Fibroblast of the aortic adventitia (primary cell): ENCODE measurements around the gene SH2D7. TPM values are rescaled to one million over a fixed set of nuclear protein-coding genes. Genes with fewer than 3 reads are reported as not detected.

Experiments used
- DNase-seq: peaks from one replicate; pipeline ENCODE4 v3.0.0-alpha.2; 2010; ENCODE audit warnings: low read depth
- H3K4me3 ChIP-seq: 2 replicates; pipeline ENCODE4 v1.5.1; 2011; ENCODE audit warnings: low read depth, mild to moderate bottlenecking, control low read depth, low read length, moderate library complexity
- total RNA-seq: library from RNA; depleted of rRNA; stranded (reverse); fragments of >200 nt; gene quantifications from 2 replicates; pipeline ENCODE4 v1.2.3, GENCODE V29; 2012; ENCODE audit warnings: low replicate concordance
- TF ChIP-seq, protein P1 (sequence below): IDR thresholded peaks from 2 replicates; pipeline ENCODE4 v1.5.1; 2011; ENCODE audit warnings: mild to moderate bottlenecking, low read length, control low read depth, inconsistent platforms; ENCODE audit not compliant: insufficient read depth

Gene SH2D7
- total RNA-seq, 1 donor = not detected

DNA sequence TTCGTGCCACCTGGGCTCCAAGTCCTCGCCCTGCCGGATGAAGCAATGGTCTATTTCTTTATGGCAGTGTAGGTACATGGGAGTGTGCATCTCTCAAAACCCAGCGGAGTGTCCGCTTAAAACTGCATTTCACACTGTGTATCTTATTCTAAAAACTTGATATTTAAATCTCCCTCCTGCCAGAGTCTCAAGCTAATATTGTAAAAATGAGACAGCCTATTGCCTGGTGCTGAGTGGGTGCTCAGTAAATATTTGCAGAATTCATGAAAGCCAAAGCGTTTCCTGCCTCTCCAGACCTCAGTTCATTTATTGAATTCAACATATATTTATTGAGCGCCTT is 14.5 kb upstream of the SH2D7 start:
- no peak for DNase-seq
- H3K4me3 ChIP-seq = peak overlapping the region; percentile 91
- TF ChIP-seq, protein P1, sequence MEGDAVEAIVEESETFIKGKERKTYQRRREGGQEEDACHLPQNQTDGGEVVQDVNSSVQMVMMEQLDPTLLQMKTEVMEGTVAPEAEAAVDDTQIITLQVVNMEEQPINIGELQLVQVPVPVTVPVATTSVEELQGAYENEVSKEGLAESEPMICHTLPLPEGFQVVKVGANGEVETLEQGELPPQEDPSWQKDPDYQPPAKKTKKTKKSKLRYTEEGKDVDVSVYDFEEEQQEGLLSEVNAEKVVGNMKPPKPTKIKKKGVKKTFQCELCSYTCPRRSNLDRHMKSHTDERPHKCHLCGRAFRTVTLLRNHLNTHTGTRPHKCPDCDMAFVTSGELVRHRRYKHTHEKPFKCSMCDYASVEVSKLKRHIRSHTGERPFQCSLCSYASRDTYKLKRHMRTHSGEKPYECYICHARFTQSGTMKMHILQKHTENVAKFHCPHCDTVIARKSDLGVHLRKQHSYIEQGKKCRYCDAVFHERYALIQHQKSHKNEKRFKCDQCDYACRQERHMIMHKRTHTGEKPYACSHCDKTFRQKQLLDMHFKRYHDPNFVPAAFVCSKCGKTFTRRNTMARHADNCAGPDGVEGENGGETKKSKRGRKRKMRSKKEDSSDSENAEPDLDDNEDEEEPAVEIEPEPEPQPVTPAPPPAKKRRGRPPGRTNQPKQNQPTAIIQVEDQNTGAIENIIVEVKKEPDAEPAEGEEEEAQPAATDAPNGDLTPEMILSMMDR = no peak

DNA sequence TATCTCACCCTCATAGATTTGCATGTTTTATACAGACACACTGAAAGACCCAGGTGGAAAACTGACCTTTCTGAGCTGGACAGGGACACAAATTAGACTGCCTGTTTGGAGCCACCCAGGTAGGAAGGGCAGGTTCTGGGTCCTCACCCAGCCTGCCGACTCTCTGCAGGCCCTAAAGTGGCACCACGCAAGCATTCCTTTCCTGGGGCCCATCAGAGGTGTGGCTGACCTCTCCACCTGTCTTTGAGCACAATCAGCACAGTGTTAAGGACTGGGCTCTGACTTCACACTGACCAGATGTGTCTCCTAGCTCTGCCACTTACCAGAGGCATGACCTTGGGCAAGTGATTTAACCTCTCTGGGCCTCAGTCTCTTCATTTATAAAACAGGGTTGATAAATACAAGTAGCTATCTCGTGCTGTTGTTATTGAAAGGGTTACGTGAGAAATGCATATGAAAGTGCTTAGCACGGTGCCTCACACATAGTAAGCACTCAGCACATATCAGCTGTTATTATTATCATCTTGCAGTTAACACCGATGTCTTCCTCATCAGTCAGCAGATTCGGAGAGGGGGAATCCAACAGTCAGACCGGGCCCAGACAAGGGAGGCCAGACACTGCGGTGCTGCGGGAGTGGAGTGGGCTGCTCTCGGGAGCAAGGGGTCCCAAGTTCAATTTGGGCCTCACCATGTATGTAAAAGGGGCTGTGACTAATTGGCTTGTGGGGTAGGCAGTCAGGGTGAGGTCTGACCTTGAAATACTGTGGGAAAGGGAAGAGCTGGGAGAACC is 12.9 kb upstream of the SH2D7 start:
- TF ChIP-seq, protein P1 = no peak
- no peak overlapping the region for H3K4me3 ChIP-seq
- DNase-seq = no peak

DNA sequence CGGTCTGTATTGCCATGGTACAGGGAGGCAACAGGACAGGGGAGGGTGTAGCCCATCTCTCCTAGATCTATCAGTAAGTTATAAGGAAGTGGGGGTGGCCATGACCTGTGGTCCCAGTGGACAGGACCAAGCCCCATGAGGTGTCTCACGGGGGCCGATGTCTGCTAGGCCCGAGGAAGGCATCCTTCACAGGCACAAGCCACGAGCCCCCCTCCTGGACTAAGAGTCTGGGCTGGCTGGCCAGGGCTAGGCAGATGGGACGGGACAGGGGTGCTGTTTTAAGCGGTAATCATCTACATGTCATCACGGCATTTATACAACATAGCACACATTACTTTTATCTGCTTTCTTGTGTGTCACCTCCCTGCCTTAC is 12.3 kb upstream of the SH2D7 start:
- TF ChIP-seq, protein P1 = no peak
- H3K4me3 ChIP-seq = no peak overlapping the region
- DNase-seq = no peak

DNA sequence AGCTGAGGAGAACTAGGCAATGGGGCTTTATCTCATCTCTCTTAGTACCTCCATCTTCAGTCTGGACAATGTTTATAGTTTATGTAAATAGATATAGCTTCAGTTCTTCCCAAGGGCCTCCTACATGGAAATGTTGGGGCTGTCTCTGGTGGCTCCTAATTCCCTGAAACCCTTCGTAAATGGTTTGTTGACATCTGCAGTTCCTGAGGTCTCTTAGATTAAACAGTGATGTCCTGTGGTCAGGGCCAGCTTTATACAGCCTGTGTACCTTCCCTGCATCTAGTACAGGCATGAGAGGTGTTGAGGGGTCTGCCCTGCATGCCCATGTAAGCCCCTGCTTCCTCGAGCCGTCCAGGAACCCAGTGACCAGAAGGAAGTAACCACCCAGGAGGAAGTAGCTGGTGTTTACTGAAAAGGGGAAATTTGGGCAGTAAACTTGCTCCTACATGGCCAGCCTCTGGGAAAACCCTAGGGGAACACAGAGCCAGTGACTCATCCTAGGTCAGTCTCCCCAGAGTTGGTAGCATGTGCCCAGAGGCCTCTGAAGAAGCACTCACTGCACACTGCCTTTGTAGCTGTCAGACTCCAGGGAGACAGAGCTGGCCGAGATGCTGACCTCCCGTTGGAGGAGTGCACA is 10.1 kb upstream of the SH2D7 start:
- DNase-seq = no peak
- TF ChIP-seq, protein P1 = no peak
- no peak overlapping the region for H3K4me3 ChIP-seq

DNA sequence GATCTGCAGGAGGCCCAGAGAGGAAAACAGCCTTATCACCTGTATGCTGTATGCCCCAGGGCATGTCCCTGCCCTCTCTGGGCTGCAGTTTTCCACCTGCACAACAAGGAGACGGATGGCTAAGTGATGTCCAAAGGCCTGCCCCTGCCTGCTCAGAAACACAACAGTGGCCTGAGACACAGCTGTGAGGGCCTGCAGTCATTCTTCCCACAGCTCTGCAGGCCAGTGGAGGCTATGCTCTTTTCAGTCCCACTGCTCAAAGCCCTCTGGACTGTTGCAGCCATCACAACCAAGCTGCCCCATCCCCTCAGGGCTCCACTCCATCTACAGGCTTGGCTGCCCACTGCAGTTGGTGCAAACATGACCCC is 9.6 kb upstream of the SH2D7 start:
- no peak for DNase-seq
- TF ChIP-seq, protein P1 = no peak
- no peak overlapping the region for H3K4me3 ChIP-seq

DNA sequence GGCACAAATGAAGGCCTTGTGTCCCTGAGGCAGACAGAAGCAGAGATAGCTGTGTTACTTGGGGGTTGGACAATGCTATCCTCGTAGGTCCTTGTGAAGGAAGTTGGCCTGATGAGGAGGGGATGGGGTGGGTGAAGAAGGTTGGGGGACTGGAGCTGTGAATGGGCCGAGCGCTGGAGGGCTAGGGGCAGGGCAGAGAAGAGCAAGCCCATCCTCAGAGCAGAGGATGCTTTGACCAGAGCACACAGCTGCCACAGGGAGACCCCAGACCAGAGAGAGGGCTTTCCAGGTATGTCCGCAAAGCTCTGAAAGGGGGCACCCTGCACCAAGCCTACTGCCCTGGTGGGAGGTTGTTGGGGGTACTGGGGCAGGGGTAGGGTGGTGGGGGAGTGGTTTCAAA is 9.2 kb upstream of the SH2D7 start:
- TF ChIP-seq, protein P1 = no peak
- no peak overlapping the region for H3K4me3 ChIP-seq
- DNase-seq = no peak
